WTC11 (cell line): ENCODE measurements around the gene OPCML. TPM values are rescaled to one million over a fixed set of nuclear protein-coding genes. Genes with fewer than 3 reads are reported as not detected.

ENCODE experiments used
- ATAC-seq: fragments of 200-7000 bp; cut with Tn5 transposase; 2 replicates; pipeline ENCODE4 v1.10.0; 2021; ENCODE audit warnings: mild to moderate bottlenecking, moderate library complexity
- CTCF ChIA-PET: fragments of 300-600 bp; sonication (Branson Sonifier 250); formaldehyde crosslinking; loops from one replicate; lab custom pipeline; 2021; ENCODE audit warnings: antibody characterized with exemption; lab: Charles Lee
- POLR2A ChIA-PET: fragments of 350-600 bp; sonication (Branson Sonifier 250); formaldehyde crosslinking; loops from one replicate; lab custom pipeline; 2021; ENCODE audit warnings: antibody characterized with exemption; lab: Charles Lee
- DNase-seq: peaks from one replicate; pipeline ENCODE4 v3.0.0; 2021; ENCODE audit warnings: low spot score
- H3K27ac Mint-ChIP-seq: 2 replicates; pipeline ENCODE4 v1.8.0; 2021; ENCODE audit warnings: mixed read lengths
- H3K27me3 Mint-ChIP-seq: 2 replicates; pipeline ENCODE4 v1.8.0; 2021; ENCODE audit warnings: low read depth, mild to moderate bottlenecking, moderate library complexity, mixed read lengths
- H3K36me3 Mint-ChIP-seq: 2 replicates; pipeline ENCODE4 v1.8.0; 2021; ENCODE audit warnings: mixed read lengths
- H3K4me1 Mint-ChIP-seq: 2 replicates; pipeline ENCODE4 v1.8.0; 2022; ENCODE audit warnings: mixed read lengths
- H3K4me3 Mint-ChIP-seq: 2 replicates; pipeline ENCODE4 v1.8.0; 2021; ENCODE audit warnings: mild to moderate bottlenecking, moderate library complexity, mixed read lengths
- H3K9me3 Mint-ChIP-seq: 2 replicates; pipeline ENCODE4 v1.8.0; 2021; ENCODE audit warnings: mixed read lengths
- AFF4 ChIP-seq: sonication (generic); formaldehyde crosslinking; IDR thresholded peaks from 2 replicates; pipeline ENCODE4 v1.8.1; 2023; ENCODE audit warnings: mild to moderate bottlenecking, missing genetic modification reagents, borderline replicate concordance
- CREM ChIP-seq: sonication (generic); formaldehyde crosslinking; IDR thresholded peaks from 2 replicates; pipeline ENCODE4 v1.8.1; 2022; ENCODE audit warnings: mild to moderate bottlenecking, missing genetic modification reagents, moderate library complexity
- E2F5 ChIP-seq: sonication (generic); formaldehyde crosslinking; IDR thresholded peaks from 2 replicates; pipeline ENCODE4 v1.8.1; 2022; ENCODE audit warnings: mild to moderate bottlenecking, moderate library complexity, missing genetic modification reagents
- FOXK1 ChIP-seq: sonication (generic); formaldehyde crosslinking; IDR thresholded peaks from 2 replicates; pipeline ENCODE4 v1.8.0; 2022; ENCODE audit warnings: mild to moderate bottlenecking, moderate library complexity, missing genetic modification reagents
- HMGA2 ChIP-seq: fragments of 250-450 bp; sonication (Bioruptor Pico); IDR thresholded peaks from 2 replicates; pipeline ENCODE4 v1.4.0; 2021; ENCODE audit warnings: mild to moderate bottlenecking, moderate library complexity
- HMGXB4 ChIP-seq: sonication (generic); formaldehyde crosslinking; IDR thresholded peaks from 2 replicates; pipeline ENCODE4 v1.8.1; 2023; ENCODE audit warnings: mild to moderate bottlenecking, moderate library complexity, missing genetic modification reagents
- KAT7 ChIP-seq: sonication (generic); formaldehyde crosslinking; IDR thresholded peaks from 2 replicates; pipeline ENCODE4 v1.8.1; 2023; ENCODE audit warnings: missing genetic modification reagents, mild to moderate bottlenecking, borderline replicate concordance
- MLX ChIP-seq: sonication (generic); formaldehyde crosslinking; IDR thresholded peaks from 2 replicates; pipeline ENCODE4 v1.8.1; 2023; ENCODE audit warnings: mild to moderate bottlenecking, missing genetic modification reagents, moderate library complexity
- NR3C1 ChIP-seq: sonication (generic); formaldehyde crosslinking; conservative IDR thresholded peaks from 2 replicates; pipeline ENCODE4 v1.8.1; 2023; ENCODE audit warnings: low read depth, mild to moderate bottlenecking, missing genetic modification reagents
- PRDM15 ChIP-seq: sonication (generic); formaldehyde crosslinking; IDR thresholded peaks from 2 replicates; pipeline ENCODE4 v1.8.0; 2022; ENCODE audit warnings: missing genetic modification reagents
- SOX15 ChIP-seq: fragments of 250-450 bp; sonication (Bioruptor Pico); IDR thresholded peaks from 2 replicates; pipeline ENCODE4 v1.9.0; 2021; ENCODE audit warnings: mild to moderate bottlenecking
- TEAD4 ChIP-seq: sonication (generic); formaldehyde crosslinking; IDR thresholded peaks from 2 replicates; pipeline ENCODE4 v1.8.0; 2022; ENCODE audit warnings: mild to moderate bottlenecking, missing genetic modification reagents
- ZNF281 ChIP-seq: sonication (generic); formaldehyde crosslinking; IDR thresholded peaks from 2 replicates; pipeline ENCODE4 v1.8.0; 2023; ENCODE audit warnings: mild to moderate bottlenecking, missing genetic modification reagents
- total RNA-seq: library from RNA; stranded (reverse); gene quantifications from 3 replicates; pipeline ENCODE4 v1.2.3, GENCODE V29; 2021

Gene OPCML
- total RNA-seq, 1 experiment from 2014 or later: 1.5 TPM

- no peak overlapping the region for H3K4me3 Mint-ChIP-seq
- no peaks in the 10 kb centered on the region for H3K4me1 Mint-ChIP-seq
- no peak for ATAC-seq
- no peaks in the 10 kb centered on the region for H3K36me3 Mint-ChIP-seq
- TF ChIP-seq AFF4 (CRISPR knock-in tag): no peak
- TF ChIP-seq SOX15 (CRISPR knock-in tag): no peak
- TF ChIP-seq NR3C1: no peak
- TF ChIP-seq MLX: no peak
- TF ChIP-seq KAT7 (CRISPR knock-in tag): no peak
- TF ChIP-seq TEAD4 (CRISPR knock-in tag): no peak
- no peak for TF ChIP-seq E2F5
- no peak for TF ChIP-seq PRDM15 (CRISPR knock-in tag)
- TF ChIP-seq CREM (CRISPR knock-in tag): no peak
- no peak for TF ChIP-seq ZNF281 (CRISPR knock-in tag)
- no peak for TF ChIP-seq HMGA2 (CRISPR knock-in tag)
- TF ChIP-seq HMGXB4: no peak
- TF ChIP-seq FOXK1: no peak
- H3K9me3 Mint-ChIP-seq: peaks cover 6% of the 10 kb centered on the region
- DNase-seq: no peak
- ChIA-PET CTCF (no interaction called here), POLR2A (no interaction called here)
- H3K27ac Mint-ChIP-seq: no peak overlapping the region
- H3K27me3 Mint-ChIP-seq: no peaks in the 10 kb centered on the region
These were observed 990.5 kb downstream of the OPCML start for GRCh38 chr11:132541794-132542193.
